Suppressor macrophage treated with lipopolysaccharide for 4 hours (primary cell): ENCODE measurements around the gene GUK1.
"Not testable (repeated sequence)": the region's sequence is repeated elsewhere in the genome, so short reads cannot be mapped to it uniquely, and the experiment has no call there.

ENCODE experiments used
- DNase-seq: peaks from one replicate; pipeline ENCODE4 v3.0.0-alpha.2; 2020

The GUK1 gene

DNA sequence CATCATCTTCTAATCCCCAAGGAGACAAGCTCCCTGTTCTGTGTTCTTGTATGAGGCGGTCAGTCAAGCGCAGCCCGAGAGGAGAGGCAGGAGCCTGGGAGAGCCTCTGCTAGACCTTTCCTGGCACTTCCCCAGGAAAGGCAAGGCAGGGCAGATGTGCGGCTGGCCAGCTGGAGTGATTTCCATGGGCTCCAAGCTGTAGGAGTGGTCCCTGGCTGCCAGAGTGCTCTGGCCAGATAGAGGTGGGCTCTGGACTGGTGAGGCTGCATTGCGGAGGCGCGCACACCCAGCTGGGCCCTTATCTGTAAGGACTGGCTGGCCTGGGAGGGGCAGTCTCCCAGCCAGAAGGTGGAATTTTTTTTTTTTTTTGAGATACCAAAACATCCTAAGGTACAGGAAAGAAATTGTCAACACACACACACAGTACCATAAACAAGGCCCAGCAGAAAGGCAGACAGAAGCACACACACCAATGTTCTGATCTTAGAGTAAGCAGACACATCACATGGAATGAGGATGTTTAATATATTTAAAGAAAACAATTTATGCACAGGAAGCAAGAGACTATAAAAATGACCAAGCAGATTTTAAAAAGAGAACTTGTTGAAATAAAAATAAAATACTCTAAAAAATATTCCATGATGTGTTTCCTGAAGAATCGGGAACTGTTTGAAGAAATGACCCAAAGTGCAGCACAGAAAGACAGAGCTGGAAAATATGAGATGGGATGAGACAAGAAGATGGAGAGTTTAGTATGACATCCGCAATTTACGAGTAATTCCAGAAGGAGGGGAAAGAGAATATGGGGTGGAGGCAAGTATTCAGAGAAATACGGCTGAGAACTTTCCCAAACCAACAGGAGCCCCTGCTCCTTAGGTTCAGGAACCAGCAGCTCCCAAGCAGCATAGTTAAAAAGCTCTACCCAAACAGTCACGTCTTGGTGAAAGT is 38.9 kb downstream of the GUK1 start:
- no peak for DNase-seq

DNA sequence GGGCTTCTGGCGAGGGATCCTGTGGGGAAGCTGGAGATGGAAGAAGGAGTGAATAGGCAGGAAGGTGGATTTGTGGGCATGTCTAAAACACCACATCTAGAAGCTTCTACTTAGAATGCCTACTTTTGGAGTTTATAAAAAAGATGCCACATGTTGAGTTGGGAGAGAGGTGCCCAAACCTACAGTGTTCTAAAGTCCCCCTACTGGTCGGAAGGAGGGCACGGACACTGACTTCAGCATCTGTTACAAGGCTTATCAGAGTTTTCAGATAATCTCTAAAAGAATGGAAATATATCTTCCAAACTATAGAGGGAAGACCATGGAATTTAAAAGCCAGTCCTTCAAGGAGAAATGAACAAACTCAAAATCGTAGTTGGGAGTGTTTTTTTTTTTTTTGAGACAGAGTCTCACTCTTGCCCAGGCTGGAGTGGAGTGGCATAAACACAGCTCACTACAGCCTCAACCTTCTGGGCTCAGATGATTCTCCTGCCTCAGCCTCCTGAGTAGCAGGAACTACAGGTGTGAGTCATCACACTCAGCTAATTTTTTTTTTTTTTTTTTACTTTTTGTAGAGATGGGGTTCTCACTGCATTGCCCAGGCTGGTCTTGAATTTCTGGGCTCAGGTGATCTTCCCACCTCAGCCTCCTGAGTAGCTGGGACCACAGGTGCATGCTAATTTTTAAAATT is 40.3 kb downstream of the GUK1 start:
- DNase-seq = no peak

DNA sequence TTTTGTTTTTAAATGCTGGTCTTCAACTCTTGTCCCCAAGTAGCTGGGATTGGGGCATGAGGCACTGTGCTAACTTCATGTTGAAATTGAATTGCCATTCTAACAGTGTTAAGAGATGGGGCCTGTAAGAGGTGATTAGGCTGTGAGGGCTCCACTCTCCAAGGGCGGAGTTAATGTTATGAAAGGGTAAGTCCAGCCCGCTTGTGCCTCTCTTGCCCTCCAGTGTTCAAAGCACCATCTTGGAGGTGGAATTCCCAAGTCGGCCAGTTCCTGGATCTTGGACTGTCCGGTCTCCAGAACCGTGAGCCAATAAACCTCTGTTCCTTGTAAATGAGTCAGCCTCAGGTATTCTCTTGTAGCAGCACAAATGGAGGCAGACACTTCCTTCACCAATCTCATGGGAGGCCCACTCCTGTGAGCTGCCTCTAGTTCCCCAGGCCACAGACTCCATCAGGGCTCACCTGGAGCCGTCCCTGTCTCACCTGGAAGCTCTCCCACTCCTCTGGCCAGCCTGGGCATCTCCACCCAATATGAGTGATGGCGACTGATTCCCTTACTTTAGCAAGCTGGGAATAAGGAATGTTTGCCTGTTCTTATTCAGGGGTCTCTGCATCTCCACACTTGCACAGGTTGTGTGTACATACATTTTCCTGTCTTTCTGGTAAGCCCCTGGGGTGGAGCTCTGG is 41.0 kb downstream of the GUK1 start:
- no peak for DNase-seq

DNA sequence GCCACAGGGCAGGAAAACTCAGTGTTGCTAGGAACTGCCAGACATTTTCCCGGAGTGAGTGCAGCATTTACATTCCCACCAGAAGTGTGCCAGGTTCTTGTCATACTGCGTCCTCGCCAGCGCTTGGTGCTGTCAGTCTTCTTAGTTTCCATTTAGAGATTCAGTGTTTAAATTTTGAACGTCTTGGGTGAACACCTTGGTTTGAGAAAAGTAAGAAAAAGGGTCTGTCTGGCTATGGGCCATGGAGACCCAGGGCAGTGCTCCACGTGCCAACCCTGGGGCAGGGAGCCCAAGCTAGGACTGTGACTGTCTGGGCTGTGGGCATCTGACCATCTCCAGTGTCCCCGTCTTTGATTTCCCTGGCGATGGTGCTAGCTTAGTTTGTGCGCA is 41.6 kb downstream of the GUK1 start:
- no peak for DNase-seq

DNA sequence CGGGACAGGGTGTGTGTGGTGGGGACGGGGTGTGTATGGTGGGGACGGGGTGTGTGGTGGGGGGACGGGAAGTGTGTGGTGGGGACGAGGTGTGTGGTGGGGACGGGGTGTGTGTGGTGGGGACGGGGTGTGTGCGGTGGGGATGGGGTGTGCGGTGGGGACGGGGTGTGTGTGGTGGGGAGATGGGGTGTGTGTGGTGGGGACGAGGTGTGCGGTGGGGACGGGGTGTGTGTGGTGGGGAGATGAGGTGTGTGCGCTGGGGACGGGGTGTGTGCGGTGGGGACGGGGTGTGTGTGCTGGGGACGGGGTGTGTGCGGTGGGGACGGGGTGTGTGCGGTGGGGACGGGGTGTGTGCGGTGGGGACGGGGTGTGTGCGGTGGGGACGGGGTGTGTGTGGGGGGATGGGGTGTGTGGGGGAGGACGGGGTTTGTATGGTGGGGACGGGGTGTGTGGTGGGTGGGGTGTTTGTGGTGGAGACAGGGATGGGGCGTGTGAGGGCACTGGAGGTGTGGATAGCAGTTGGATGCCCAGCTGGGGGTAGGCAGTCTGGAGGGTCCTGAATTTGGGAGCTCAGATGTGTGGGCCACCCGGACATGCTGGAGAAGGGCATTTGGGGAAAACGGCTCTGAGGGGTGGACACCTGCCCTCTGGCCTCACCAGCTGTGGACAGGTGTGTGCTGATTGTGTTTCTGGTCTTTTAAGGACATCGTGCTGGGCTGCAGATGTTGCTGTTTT is 42.4 kb downstream of the GUK1 start:
- DNase-seq = no peak

DNA sequence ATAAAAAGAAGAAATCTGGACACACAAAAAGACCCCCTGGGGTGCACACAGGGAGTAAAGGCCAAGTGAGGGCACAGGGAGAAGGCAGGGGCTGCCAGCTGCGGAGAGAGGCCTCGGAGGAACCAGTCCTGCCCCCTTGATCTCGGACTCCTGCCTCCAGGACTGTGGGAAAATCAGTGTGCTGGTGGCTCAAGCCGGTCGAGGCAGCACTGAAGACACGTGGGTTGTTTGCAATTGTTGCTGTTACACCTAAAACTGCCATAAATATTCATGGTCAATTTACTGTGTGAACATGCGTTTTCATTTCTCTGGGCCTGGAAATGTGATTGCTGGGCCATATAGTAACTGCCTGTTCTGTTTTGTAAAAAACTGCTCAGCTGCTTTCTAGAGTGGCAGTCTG is 44.1 kb downstream of the GUK1 start:
- DNase-seq = no peak

DNA sequence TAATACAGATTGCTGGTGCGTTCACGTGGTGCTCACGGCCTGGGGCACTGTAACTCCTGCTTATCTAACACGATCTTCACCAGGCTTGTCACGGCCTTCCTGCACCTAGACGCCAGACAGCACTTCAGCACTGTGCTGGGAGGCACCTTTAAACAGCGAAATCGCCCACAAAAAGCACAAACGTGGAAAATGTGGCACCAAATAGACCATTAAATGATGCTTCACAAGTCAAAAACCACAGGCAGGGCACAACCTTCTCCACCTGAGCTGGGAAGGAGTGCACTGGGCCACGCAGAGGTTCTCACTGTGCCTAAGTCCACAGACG is 45.5 kb downstream of the GUK1 start:
- DNase-seq = no peak

DNA sequence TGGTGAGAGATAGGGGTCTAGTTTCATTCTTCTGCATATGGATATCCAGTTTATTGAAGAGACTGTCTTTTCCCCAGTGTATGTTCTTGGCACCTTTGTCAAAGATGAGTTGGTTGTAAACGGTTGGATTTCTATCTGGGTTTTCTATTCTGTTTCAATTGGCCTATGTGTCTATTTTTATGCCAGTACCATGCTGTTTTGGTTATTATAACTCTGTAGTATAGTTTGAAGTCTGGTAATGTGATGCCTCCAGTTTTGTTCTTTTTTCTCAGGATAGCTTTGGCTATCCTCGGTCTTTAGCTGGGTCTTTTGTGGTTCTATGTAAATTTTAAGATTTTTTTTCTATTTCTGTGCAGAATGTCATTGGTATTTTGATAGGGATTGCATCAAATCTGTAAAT is 48.2 kb downstream of the GUK1 start:
- not testable (repeated sequence) for DNase-seq

DNA sequence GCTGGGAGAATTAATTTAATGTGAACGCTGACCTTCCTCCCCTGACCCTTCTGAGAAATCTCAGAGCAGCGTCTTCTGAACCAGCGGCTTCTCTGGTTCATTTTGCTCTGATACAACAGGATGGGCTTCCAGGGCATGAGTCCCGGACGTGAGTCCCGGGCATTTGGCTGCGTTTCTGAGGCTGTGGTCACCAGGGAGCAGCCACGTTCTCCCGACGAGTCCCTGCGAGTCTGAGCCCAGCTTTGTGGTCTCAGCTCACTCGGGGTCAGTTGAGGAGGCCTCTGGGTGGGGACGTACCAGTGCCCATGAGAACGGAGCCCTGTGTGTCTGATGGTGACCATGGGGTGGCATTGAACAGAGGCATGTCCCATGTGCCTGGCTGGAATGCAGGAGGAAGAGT is 50.1 kb downstream of the GUK1 start:
- no peak for DNase-seq

DNA sequence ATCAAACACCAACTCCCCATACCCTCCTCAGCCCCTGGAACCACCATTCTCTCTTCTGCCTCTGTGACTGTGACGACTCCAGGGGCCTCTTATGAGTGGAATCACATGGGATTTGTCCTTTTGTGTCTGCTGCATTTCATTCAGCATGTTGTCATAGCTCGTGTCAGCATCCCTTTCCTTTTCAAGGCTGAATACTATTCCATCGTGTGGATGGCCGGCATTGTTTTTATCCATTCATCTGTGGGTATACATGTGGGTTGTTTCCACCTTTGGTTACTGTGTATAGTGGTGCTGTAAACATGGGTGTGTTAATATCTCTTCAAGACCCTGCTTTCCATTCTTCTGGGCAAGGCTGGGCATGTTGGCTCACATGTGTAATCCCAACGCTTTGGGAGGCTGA is 50.7 kb downstream of the GUK1 start:
- DNase-seq = no peak

DNA sequence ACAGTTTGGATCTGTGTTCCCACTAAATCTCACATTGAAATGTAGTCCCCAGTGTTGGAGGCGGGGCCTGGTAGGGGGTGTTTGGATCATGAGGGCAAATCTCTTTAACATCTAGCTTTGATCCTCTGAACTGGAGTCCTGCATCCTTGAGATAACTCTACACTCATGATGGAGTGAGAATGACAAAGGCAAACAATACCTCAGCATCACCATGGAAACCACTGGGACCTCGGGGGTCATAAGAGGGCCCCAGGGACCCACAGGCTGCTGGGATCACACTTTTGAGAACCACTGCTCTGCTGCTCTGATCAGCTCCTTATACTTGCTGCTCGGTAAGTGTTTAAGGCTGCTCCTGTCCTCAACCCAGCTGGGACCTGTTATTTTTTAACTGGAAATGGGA is 54.4 kb downstream of the GUK1 start:
- no peak for DNase-seq

DNA sequence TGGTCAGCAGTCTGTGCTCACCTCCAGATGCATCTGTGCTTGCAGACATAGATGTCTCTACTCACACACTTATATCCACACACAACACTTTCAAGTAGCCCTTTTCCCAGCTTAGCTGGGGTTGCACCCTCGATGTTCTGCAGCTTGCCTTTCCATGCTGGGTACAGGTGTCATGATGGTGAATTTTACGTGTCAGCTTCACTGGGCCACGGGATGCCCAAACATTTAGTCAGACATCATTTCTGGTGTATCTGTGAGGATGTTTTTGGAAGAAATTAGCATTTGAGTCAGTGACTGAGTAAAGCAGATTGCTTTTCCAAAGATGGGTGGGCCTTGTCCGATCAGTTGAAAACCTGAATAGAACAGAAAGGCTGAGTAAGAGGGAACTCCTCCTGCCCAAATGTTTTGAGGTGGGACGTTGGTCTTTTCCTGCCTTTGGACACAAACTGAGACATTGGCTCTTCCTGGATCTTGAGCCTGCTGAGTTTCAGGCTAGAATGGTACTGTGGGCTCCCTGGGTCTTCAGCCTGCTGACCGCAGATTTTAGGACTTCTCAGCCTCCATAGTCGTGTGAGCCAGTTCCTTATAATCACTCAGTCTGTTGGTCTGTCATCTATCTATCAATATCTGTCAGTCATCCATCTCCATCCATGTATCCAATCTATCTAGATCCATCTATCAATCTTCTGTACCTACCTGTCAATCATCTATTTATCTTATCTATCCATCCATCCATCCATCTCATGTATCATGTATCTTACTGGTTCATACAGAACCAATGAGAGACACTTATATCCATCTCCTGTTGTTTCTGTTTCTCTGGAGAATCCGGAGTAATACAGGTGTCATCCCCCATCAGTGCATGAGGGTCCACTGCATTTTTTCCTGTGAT is 55.1 kb downstream of the GUK1 start:
- DNase-seq = no peak

DNA sequence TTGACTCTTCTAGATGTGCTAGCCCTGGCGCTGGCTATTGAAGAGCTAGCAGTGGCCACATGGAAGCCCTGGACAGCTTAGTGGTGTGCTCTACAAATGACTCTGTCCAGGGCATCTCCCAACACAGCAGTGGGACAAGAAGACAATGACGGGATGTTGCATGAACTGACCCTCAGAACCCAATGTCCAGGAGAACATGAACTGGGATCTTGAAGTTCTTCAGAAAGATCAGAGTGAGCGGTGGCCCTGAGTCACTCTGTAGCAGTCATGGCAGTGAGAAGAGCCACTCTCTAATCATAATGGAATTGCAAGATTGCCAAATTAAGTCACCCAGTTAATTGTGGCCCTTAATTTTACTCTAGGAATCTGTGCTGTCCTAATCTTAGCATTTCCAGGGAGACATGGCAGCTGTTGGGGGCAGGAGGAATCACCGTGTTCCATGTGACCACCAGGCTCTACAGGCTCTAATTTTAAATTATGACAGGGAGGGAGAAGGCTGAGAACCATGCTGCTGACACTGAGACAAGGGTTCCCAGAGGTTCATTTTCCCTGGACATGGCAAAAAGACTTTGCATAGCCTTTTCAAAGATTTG is 57.6 kb downstream of the GUK1 start:
- DNase-seq = no peak
